Measurements from ENCODE around the gene B4GALT3. TPM values are rescaled to one million over a fixed set of nuclear protein-coding genes. Genes with fewer than 3 reads are reported as not detected.

Gene B4GALT3
- total and polyA plus RNA-seq, 9 of the 15 experiments (the other 6 are each of a cell fraction or from before 2014, with no cell fraction given), result 31.2 to 103 (median 46.1) TPM

- TF ChIP-seq HBP1 (CRISPR knock-in tag; IDR thresholded peaks at IDR 0.05) (peak; percentile 1; the same call in 1 of the 2 replicates), BRCA1 (IDR thresholded peaks at IDR 0.05) (no peak), BRCA1 (CRISPR knock-in tag; IDR thresholded peaks at IDR 0.05) (0 out of 2 replicates have a peak, but pooled peaks have one; percentile 34), CHD2 (IDR thresholded peaks at IDR 0.05; ENCODE audit: low read depth, low read length) (0 out of 2 replicates have a peak, but pooled peaks have one; percentile 25), ZBTB7A (IDR thresholded peaks at IDR 0.05; ENCODE audit: borderline replicate concordance, control insufficient read depth, low read depth, low read length) (no peak), IRF9 (tag; IDR thresholded peaks at IDR 0.05) (no peak), ZNF655 (CRISPR knock-in tag; IDR thresholded peaks at IDR 0.05) (no peak), ZNF124 (CRISPR knock-in tag; IDR thresholded peaks at IDR 0.05) (no peak), CBX2 (IDR thresholded peaks at IDR 0.05; ENCODE audit: insufficient read depth, low read length, poor library complexity, severe bottlenecking) (no peak), MTA2 (IDR thresholded peaks at IDR 0.05; ENCODE audit: low read depth) (0 out of 2 replicates have a peak, but pooled peaks have one; percentile 2), KDM1A (IDR thresholded peaks at IDR 0.05) (peak; percentile 34 to 54; a peak in 3 of 4 replicates), HOMEZ (CRISPR knock-in tag; IDR thresholded peaks at IDR 0.05) (no peak), BRD9 (IDR thresholded peaks at IDR 0.05; ENCODE audit: low read depth, partially characterized antibody) (peak; percentile 5), MBD1 (CRISPR knock-in tag; IDR thresholded peaks at IDR 0.05) (no peak), NEUROD1 (IDR thresholded peaks at IDR 0.05; ENCODE audit: borderline replicate concordance, low read depth, low read length, partially characterized antibody) (no peak), KLF16 (IDR thresholded peaks at IDR 0.05) (no peak), GTF3C2 (IDR thresholded peaks at IDR 0.05; ENCODE audit: borderline replicate concordance, extremely low read depth, insufficient read length) (no peak), NFATC3 (IDR thresholded peaks at IDR 0.05) (0 out of 2 replicates have a peak, but pooled peaks have one; percentile 18), CBFB (CRISPR knock-in tag; IDR thresholded peaks at IDR 0.05) (no peak)
Observed at GRCh38 chr1:161133220-161133740, 44.0 kb downstream of the B4GALT3 start (continued).

Measured in K562 (cell line).